ENCODE measurements around the gene PPP1R14B. TPM values are rescaled to one million over a fixed set of nuclear protein-coding genes. Genes with fewer than 3 reads are reported as not detected.

The PPP1R14B gene
- total RNA-seq, 1 donor from 2014 or later = 481 TPM

- no peak for TF ChIP-seq CTCF (IDR thresholded peaks at IDR 0.05; ENCODE audit: insufficient read depth, low read length, severe bottlenecking)
- H3K27me3 ChIP-seq (ENCODE audit: control insufficient read depth, insufficient read depth, low read length) = no peaks in the 10 kb centered on the region
- H3K36me3 ChIP-seq (ENCODE audit: control insufficient read depth, insufficient read depth, low read length) = peaks cover 30% of the 10 kb centered on the region
- FAIRE-seq (no peak), DNase-seq (ENCODE audit: low read depth) (no peak)
- H3K4me3 ChIP-seq (ENCODE audit: low read depth, low read length) = no peak overlapping the region
Observed at GRCh38 chr11:64207256-64208085, 39.3 kb downstream of the PPP1R14B start.

DNA sequence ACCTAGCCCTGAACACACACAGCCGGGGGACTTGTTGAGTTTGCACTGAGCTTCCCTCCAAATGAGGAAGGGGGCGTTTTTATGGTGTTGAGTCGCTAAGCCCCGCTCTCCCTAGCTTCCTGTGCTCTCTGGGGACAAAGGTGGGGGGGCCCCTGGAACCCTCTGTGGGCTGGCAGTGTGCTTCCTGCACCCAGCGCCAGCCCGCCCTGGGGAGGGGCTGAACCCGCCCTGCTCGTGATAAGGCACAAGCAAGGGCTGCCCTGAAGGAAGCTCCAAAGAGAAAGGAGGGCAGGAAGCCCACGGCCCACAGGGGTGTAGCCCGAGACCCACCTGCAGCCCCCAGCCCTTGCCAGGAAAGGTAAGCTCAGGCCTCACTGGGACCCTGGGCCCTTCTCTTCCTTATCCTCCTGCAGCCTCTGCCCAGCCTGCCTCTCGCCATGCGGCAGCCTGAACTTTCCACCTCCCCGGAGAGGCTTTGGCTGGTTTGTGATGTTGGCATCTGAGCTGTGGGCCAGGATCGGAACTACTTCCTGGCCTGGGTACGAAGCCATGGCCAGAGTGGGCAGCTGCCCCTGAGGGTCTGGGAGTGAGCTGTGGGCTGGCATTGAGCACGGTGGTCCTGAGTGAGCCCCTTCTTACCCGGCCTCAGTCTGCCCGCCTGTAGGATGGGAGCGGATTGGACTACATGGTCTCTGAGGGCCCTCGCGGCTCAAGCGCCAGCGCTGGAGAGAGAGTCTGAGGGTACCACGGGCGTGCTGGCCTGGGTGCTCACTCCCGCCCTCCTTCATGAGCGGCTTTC, 40.1 kb downstream of the PPP1R14B start, which contains the start of gene FERMT3:
Gene FERMT3, plus strand, starts transcription at position 265 of the 799 bp plus-strand sequence. CDS start 644 bp downstream, outside the sequence.
- DNase-seq (ENCODE audit: low read depth) = no peak
- Histone ChIP-seq H3K4me3 (ENCODE audit: low read depth, low read length) (no peak within 1 kb of the TSS), H3K36me3 (ENCODE audit: control insufficient read depth, insufficient read depth, low read length) (peaks cover 31% of the 10 kb centered on the region), H3K27me3 (ENCODE audit: control insufficient read depth, insufficient read depth, low read length) (no peaks in the 10 kb centered on the region)
- no peak for FAIRE-seq
- no peak for TF ChIP-seq CTCF (IDR thresholded peaks at IDR 0.05; ENCODE audit: insufficient read depth, low read length, severe bottlenecking)

DNA sequence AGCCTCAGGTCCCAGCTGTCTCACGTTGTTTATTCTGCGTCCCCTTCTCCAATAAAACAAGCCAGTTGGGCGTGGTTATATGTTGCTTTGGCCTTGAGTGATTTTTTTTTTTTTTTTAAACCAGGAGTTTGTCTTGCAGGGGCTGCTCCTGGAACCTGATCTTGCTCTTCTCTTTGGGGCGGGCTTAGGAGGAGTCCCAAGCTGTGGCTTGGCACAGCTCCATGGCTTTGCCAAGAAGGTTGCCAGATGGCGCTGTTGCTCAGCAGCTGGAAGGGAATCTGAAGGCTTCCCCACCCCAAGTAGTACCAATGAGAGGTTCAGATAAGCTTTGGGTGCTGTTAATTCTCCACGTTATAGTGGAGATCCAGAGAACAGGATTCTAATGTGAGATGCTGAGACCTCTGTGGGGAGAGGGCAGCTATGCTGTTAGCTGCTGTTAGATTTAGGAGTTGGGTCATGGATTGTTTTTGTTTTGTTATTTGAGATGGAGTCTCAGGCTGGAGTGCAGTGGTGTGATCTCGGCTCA, 42.2 kb downstream of the PPP1R14B start:
- H3K36me3 ChIP-seq (ENCODE audit: control insufficient read depth, insufficient read depth, low read length) = peaks cover 40% of the 10 kb centered on the region
- DNase-seq (ENCODE audit: low read depth) = peak; percentile 88
- TF ChIP-seq CTCF (IDR thresholded peaks at IDR 0.05; ENCODE audit: insufficient read depth, low read length, severe bottlenecking) = peak; percentile 89
- FAIRE-seq = no peak
- H3K4me3 ChIP-seq (ENCODE audit: low read depth, low read length) = no peak overlapping the region
- H3K27me3 ChIP-seq (ENCODE audit: control insufficient read depth, insufficient read depth, low read length) = no peaks in the 10 kb centered on the region

- DNase-seq (ENCODE audit: low read depth) = no peak
- Histone ChIP-seq H3K27me3 (ENCODE audit: control insufficient read depth, insufficient read depth, low read length) (no peaks in the 10 kb centered on the region), H3K36me3 (ENCODE audit: control insufficient read depth, insufficient read depth, low read length) (peaks cover 40% of the 10 kb centered on the region), H3K4me3 (ENCODE audit: low read depth, low read length) (no peak overlapping the region)
- no peak for TF ChIP-seq CTCF (IDR thresholded peaks at IDR 0.05; ENCODE audit: insufficient read depth, low read length, severe bottlenecking)
- no peak for FAIRE-seq
Observed at GRCh38 chr11:64204080-64204440, 42.7 kb downstream of the PPP1R14B start.

DNA sequence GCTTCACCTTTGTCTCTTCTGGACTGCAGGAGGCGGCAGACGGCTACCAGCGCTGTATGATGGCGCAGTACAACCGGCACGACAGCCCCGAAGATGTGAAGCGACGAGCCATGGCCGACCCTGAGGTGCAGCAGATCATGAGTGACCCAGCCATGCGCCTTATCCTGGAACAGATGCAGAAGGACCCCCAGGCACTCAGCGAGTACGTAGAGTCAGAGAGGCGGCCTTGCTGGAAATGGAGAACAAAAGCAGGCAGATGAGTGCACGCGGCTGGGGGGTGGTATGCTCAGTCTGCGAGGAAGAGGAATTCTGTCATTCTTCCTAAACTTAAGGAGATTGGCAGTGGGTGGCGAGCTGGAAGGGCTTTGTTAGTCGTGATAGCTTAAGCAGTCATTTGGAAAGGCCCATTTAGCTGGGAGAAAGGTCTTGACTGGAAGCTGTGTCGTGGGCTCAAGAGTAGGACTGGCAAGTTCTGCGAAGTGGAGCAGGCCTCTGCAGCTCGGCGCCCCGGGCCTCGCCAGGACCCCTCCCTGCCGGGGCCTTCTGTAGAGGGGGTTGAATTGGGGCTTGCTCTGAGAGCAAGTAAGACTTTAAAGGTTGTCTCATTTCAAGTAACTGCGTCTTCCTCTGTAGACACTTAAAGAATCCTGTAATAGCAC, 43.2 kb downstream of the PPP1R14B start:
- Histone ChIP-seq H3K36me3 (ENCODE audit: control insufficient read depth, insufficient read depth, low read length) (peaks cover 40% of the 10 kb centered on the region), H3K4me3 (ENCODE audit: low read depth, low read length) (no peak overlapping the region), H3K27me3 (ENCODE audit: control insufficient read depth, insufficient read depth, low read length) (no peaks in the 10 kb centered on the region)
- no peak for TF ChIP-seq CTCF (IDR thresholded peaks at IDR 0.05; ENCODE audit: insufficient read depth, low read length, severe bottlenecking)
- FAIRE-seq = no peak
- DNase-seq (ENCODE audit: low read depth) = no peak

Measured in bronchial epithelial cell (primary cell).